ENCODE results near the gene ABI2.

DNA sequence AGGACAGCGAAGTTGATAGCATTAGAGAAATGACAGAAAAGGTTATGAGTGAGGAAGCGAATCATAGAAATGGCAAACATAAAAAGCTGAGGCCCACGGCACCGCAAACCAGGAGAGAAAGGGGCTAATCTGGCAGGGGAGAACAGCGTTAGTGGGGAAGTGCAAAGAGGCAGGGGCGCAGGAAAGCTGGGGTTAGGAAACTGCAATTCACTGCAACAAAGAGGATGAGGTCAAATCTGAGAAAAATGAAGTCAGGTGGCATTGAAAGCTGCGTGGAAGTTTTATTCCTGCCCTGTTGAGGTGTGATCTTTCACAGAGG lies 653 bp upstream of the ABI2 start:
- TF ChIP-seq, protein P1, sequence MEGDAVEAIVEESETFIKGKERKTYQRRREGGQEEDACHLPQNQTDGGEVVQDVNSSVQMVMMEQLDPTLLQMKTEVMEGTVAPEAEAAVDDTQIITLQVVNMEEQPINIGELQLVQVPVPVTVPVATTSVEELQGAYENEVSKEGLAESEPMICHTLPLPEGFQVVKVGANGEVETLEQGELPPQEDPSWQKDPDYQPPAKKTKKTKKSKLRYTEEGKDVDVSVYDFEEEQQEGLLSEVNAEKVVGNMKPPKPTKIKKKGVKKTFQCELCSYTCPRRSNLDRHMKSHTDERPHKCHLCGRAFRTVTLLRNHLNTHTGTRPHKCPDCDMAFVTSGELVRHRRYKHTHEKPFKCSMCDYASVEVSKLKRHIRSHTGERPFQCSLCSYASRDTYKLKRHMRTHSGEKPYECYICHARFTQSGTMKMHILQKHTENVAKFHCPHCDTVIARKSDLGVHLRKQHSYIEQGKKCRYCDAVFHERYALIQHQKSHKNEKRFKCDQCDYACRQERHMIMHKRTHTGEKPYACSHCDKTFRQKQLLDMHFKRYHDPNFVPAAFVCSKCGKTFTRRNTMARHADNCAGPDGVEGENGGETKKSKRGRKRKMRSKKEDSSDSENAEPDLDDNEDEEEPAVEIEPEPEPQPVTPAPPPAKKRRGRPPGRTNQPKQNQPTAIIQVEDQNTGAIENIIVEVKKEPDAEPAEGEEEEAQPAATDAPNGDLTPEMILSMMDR (conservative IDR thresholded peaks at IDR 0.05 in 1 of 2, IDR thresholded peaks at IDR 0.05 in 1 of 2; ENCODE audit: low read depth in 1 of 2, low read length in 2 of 2) = peak in 1 of 2 donors; percentile 2
- no peak for TF ChIP-seq EZH2 (IDR thresholded peaks at IDR 0.05; ENCODE audit: low read length, missing control alignments)

Data from fibroblast of lung (primary cell).